NCI-H524 (cell line): ENCODE results near the gene KRABD2.
"Not testable (repeated sequence)": the region's sequence is repeated elsewhere in the genome, so short reads cannot be mapped to it uniquely, and the experiment has no call there.

Experiments used
- DNase-seq, 2 experiments: peaks; one replicate each; lab custom pipeline; 2025; lab: John Stamatoyannopoulos, UW

Gene KRABD2

GRCh38 chr17:8392674-8393469 is 16.4 kb upstream of the KRABD2 start:
- DNase-seq, result no peak

- DNase-seq, result no peak
Measured at GRCh38 chr17:8392274-8392673, 15.8 kb upstream of the KRABD2 start.

- DNase-seq, result no peak
Measured at GRCh38 chr17:8391711-8392110, 15.2 kb upstream of the KRABD2 start.

DNA sequence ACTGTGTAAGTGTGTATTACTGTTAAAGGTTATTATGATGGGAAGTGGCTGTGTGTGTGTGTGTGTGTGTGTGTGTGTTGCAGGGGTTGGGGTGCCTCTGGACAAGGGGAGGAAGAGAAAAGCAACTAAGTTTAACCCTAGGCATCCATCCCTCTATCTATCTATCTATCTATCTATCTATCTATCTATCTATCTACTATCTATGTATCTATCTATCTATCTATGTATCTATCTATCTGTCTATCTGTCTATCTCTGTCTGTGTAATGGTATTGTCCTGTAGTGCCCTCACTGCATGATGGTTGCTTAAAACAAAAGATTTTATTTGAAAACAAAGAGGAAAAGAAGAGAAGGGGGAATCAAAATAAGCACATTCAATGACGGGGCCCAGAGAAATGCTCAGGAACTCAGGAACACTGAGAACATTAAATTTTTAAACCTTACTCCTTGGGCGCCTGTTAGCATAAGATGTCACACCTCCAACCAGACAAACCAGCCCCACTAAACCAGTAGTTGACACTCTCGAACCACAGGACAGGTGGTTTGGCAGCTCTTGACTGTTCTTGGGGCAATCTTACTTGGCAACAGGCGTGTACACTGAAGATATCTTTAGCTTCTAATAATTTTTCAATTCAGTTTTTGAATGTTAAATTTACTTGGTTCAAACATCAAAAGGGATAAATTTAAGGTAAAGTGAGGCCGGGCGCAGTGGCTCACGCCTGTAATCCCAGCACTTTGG is 11.6 kb upstream of the KRABD2 start:
- DNase-seq, result no peak

GRCh38 chr17:8386841-8387240 is 10.3 kb upstream of the KRABD2 start:
- peak in 1 of 2 experiments; percentile 19 for DNase-seq

- no peak for DNase-seq
Measured at GRCh38 chr17:8384801-8385378, 8.4 kb upstream of the KRABD2 start.

DNA sequence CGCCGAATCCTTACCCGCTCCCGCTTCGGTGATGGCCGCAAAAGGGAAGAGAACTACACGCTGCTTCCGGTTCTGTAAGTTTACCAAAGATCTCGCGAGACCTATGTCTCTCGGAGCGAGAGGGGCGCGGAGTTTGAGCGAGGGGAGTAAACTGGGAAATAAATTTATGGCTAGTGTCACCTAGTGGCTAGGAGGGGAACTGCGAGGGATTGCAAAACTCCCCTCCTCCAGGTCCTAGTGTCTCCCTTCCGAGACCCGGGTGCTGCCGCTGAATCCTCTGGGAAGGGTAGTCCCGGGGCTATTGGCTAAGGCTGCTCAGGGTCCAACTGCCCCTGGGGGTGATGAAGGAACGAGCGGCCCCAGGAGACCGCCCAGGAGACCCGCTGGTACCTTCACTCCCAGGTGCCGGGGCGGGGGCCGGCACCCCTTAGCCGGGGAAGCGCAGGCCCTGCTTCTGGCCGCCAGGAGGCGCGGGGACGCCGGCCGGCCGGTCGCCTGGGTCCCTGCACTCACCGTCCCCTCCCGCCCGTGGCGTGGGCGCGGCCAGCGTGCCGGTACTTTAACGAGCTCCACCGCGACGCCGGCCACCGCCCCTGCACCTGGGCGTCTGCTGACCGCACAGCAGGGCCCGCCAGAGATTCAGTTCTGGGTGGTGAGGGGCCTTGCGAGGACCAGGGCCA is 6.8 kb upstream of the KRABD2 start, which contains the start of gene RPL26:
Gene RPL26, minus strand, starts transcription at position 51 of the 680 bp plus-strand sequence. CDS start 883 bp downstream, outside the sequence.
- peak; percentile 83 to 91 for DNase-seq

DNA sequence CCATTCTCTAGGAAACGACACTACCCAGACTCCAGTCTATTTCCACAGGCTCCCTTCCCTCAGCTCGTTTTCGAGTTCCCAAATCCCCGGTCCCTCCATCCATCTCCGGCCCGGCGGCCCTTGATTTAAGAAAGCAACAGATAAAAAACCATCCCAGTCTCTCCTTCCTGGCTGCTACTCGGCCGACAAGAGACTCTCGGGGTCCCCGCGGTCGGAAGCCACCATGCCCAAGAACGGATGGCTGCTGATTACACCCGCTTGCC is 6.3 kb upstream of the KRABD2 start:
- DNase-seq, result no peak

DNA sequence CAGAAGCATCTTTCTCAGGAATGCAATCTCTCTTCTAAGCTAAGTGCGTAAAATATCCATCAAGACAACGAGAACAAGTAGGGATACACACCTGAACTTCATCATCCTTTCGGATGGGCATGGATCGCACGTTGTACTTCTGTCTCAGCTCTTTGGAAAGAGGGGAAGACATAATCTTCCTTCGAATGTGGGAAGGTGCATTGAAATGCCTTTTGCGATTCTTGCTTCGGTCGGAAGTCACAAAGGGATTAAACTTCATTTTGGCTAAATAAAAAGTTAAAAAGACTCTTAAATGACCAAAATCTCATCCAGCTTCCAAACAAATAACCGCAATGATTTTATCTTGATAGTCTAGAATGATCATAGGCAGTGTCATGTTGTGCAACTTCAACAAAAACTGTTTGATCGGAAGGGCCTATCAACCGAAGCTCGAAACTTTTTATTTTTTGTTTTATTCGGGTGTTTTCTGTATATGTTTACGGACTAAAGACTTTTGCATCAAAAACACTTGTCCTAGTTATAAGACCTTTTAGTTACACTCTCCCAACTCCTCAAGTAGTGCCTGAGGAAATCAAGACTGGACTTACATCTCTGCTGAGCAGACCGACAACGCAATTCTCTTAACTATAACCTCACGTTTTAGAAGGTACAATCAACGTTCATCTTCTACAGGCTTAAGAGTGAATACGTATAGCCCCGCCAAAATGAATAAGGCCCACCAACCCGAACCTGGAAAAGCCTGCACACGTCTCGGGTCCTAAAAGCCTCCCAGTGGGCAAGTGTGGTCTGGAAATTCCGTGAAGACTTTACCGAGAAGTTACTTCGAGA is 5.8 kb upstream of the KRABD2 start:
- no peak for DNase-seq

- no peak for DNase-seq
Measured at GRCh38 chr17:8380049-8380448, 3.5 kb upstream of the KRABD2 start.

- not testable (repeated sequence) for DNase-seq
Measured at GRCh38 chr17:8378117-8378516, 1.6 kb upstream of the KRABD2 start.

- DNase-seq, result no peak
Measured at GRCh38 chr17:8377422-8377821, 918 bp upstream of the KRABD2 start.

DNA sequence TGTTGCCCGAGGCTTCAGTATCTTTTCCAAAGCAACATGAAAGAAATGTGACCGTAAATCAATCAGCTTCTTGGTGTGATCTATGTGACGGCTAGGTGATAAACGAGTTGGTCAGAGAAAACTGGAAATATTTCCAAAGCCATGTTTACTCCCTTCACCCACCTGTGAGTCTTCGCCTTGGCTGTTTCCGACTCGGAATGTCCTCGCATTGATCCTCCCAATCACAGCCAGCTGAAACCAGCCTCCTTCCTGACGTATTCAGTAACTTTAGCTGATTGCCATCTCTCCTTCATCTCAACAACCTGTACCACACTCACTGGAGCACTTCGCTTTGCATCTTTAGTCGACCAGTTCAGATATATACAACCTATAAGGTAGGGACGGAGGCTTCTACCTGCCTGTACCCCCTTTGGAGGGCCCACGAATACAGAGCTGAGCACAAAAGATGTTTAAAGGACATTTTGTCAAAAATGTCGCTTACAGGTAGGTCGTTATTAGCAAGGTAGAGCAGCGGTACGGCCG is 705 bp downstream of the KRABD2 start:
- no peak for DNase-seq

DNA sequence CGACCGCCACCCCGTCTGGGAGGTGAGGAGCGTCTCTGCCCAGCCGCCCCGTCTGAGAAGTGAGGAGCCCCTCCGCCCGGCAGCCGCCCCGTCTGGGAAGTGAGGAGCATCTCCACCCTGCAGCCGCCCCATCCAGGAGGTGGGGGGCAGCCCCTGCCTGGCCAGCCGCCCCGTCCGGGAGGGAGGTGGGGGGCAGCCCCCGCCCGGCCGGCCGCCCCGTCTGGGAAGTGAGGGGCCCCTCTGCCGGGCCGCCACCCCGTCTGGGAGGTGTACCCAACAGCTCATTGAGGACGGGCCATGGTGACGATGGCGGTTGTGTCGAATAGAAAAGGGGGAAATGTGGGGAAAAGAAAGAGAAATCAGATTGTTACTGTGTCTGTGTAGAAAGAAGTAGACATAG is 2.6 kb downstream of the KRABD2 start:
- not testable (repeated sequence) for DNase-seq

DNA sequence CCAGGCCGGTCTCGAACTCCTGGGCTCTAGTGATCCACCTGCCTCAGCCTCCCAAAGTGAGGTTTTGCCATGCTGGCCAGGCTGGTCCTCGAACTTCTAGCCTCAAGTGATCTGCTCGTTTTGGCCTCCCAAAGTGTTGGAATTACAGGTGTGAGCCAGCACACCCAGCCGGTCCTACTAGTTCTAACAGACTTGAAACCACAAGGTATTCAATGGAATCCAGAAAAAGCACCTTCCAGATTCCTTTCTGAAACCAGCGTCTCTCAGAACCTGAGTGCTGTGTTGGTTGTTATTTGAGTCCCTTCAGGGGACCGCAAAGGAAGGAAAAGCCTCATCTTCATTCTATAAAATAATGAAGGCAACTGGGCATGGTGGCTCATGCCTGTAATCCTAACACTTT is 4.1 kb downstream of the KRABD2 start:
- DNase-seq, result no peak

GRCh38 chr17:8371786-8372185 is 4.7 kb downstream of the KRABD2 start:
- peak in 1 of 2 experiments; percentile 38 for DNase-seq

DNA sequence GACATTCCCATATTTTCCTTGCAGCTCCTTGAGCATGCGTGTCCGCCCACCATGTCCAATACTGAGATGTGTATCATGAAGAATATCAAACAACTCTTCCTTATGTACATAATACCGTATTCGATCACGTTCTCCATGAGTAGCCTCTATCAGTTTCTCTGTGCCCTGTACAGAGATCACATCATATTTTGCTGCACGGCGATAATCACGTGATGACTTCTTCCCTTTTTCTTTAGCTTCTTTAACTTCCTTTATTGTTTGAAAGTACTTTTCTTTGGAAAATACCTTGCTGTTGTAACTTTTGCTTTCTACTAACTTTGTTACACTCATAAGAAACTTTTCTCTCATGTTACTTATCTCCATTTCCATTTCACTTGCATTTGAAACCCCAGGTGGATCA is 6.6 kb downstream of the KRABD2 start:
- DNase-seq, result no peak

DNA sequence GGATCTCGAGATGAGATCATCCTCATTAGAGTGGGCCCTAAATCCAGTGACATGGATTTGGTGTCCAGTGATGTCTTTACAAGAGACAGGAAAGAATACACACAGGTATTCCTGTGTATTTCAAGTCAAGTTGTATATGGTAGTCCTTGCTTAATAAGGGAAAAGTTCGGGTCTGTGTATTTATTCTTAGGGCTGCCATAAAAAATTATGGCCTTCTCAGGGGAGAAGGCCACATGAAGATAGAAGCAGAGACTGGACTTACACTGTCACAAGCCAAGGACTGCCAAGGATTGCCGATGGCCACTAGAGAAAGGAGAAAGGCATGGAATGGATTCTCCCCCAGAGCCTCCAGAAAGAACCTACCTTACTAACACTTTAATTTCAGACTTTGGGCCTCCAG is 8.3 kb downstream of the KRABD2 start:
- no peak for DNase-seq

GRCh38 chr17:8366231-8366630 is 10.3 kb downstream of the KRABD2 start:
- DNase-seq, result no peak

DNA sequence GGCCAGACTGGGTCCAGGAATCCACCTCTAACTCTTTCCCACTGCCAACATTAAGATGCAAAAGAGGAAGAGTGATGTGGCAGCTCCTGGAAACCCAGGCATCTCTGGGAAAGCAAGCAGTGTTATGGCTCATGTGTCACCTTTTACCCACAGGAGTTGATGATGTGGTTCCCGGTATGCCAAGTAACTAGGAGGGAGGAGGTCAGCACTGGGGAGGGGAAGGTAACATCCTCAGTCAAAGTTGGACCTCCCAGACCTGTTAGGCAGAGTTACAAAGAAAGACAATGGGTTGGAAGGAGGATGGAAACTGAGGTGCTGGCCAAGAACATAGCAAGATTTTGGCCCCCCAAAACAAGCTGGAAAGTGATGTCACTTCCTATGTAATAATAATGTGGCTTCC is 11.4 kb downstream of the KRABD2 start:
- no peak for DNase-seq

DNA sequence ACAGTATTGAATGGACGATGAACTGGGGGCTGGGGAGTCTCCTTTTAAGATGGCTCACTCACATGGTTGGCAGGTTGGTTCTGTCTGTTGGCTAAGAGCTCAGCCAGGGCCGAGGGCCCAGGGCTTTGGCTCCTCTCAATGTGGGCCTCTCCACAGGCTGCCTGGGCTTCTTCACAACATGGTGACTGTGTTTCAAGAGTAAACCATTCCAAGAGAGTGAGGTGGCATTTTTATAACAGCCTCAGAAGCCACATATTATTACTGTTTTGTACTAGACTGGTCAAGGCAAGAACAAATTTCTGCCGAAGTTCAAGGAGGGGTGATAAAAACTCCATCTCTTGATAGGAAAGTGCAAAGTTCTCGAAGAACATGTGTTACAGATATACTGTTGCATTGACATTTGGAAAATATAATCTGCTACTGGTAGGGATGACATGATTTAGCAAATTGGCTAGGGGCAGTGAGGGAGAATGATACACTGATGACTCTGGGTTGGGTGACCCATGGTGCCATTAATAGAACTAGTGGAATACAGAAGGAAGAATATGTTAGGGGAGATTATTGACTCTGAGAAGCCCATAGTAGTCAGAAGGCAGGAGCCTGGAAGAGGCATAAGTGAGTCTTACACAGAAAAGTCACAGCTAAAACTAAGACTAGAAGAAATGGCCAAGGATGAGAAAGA is 13.7 kb downstream of the KRABD2 start:
- DNase-seq, result no peak
